Kidney (tissue), 14 donors: Measurements from ENCODE around the gene LIMA1. TPM values are rescaled to one million over a fixed set of nuclear protein-coding genes. Genes with fewer than 3 reads are reported as not detected.
A peak's percentile ranks its signal among the peaks of the same experiment; 100 is the strongest.

Experiments
- DNase-seq, 5 donors: peaks; one replicate each; pipeline ENCODE4 v3.0.0-alpha.2; 2013 to 2020
- FAIRE-seq: peaks from 2 replicates; lab custom pipeline; 2012; peaks lifted over from hg19 to GRCh38; lab: Jason Lieb, UNC
- H3K27ac ChIP-seq, 2 donors: one replicate each; pipeline ENCODE4 v1.7.0; 2013; ENCODE audit warnings: low read depth in 2 of 2, low read length in 2 of 2, inconsistent platforms in 1 of 2
- H3K27me3 ChIP-seq: one replicate; pipeline ENCODE4 v1.7.1; 2013; ENCODE audit warnings: low read length, inconsistent platforms; ENCODE audit not compliant: control insufficient read depth, insufficient read depth
- H3K36me3 ChIP-seq, 3 donors: one replicate each; pipeline versions ENCODE4 v1.7.0 to v1.7.1; 2013; ENCODE audit warnings: low read length in 3 of 3, control low read depth in 1 of 3, inconsistent platforms in 1 of 3; ENCODE audit not compliant: insufficient read depth in 3 of 3, control insufficient read depth in 2 of 3
- H3K4me1 ChIP-seq, 3 donors: one replicate each; pipeline versions ENCODE4 v1.7.0 to v1.7.1; 2013; ENCODE audit warnings: low read length in 3 of 3, inconsistent platforms in 1 of 3, low read depth in 1 of 3; ENCODE audit not compliant: control insufficient read depth in 2 of 3, insufficient read depth in 2 of 3
- H3K4me3 ChIP-seq, 3 donors: one replicate each; pipeline versions ENCODE4 v1.7.0 to v1.8.1; 2013; ENCODE audit warnings: low read length in 3 of 3, control low read depth in 1 of 3, inconsistent platforms in 1 of 3
- H3K9ac ChIP-seq, 3 donors: one replicate each; pipeline versions ENCODE4 v1.7.0 to v1.7.1; 2013; ENCODE audit warnings: low read length in 3 of 3, control low read depth in 1 of 3, inconsistent platforms in 1 of 3
- H3K9me3 ChIP-seq, 3 donors: one replicate each; pipeline versions ENCODE4 v1.7.0 to v1.7.1; 2013; ENCODE audit warnings: low read length in 3 of 3, control low read depth in 1 of 3, inconsistent platforms in 1 of 3; ENCODE audit not compliant: control insufficient read depth in 2 of 3, insufficient read depth in 1 of 3
- CTCF ChIP-seq: IDR thresholded peaks from 3 replicates; pipeline ENCODE4 v1.5.1; 2012; ENCODE audit warnings: mild to moderate bottlenecking, moderate library complexity, borderline replicate concordance; ENCODE audit not compliant: insufficient read depth; ENCODE audit errors: extremely low read depth
- intact Hi-C: fragments of 100-400 bp; cut with DNase I; formaldehyde crosslinking; loops from one replicate; pipeline ENCODE4 v1.11.1; 2022
- polyA plus RNA-seq: library from polyadenylated mRNA; stranded (reverse); fragments of 350-450 nt; fragmentation: Illumina TruSeq; extraction: RNeasy Lipid Tissue Mini Kit (QIAGEN cat#74804); gene quantifications from one replicate; pipeline ENCODE4 v1.2.3, GENCODE V29; 2014; ENCODE audit warnings: low read depth, low replicate concordance; ENCODE audit not compliant: insufficient read depth
- total RNA-seq: library from RNA; stranded (reverse); fragmentation: NEBNext Ultra II Directional; extraction: Animal tissue kit (Norgen Biotek cat#: 25700); gene quantifications from one replicate; pipeline ENCODE4 v1.2.1, GENCODE V29; 2021
- donor health status: control.
- donor health status: control.
- donor health status: control.
- donor health status: control.
- donor health status: control.
- donor health status: DM: yes; HTN: yes; CAD: no.
- donor health status: Normal renal cell carcinoma (clear cell type).

Gene LIMA1
- total and polyA plus RNA-seq, 2 donors from 2014 or later: 43.1 to 76.1 TPM

- H3K27me3 ChIP-seq: no peaks in the 10 kb centered on the region
- DNase-seq (no peak), FAIRE-seq (no peak)
- no peak overlapping the region for H3K9ac ChIP-seq
- H3K4me1 ChIP-seq: peaks cover 0 to 3% (median 2%) of the 10 kb centered on the region in 3 donors
- no peak overlapping the region for H3K4me3 ChIP-seq
- H3K27ac ChIP-seq: no peak overlapping the region
- intact Hi-C loops: no loop called here
- no peaks in the 10 kb centered on the region for H3K36me3 ChIP-seq
- TF ChIP-seq CTCF: no peak
- no peaks in the 10 kb centered on the region for H3K9me3 ChIP-seq
Observed at GRCh38 chr12:50263832-50264231, 19.5 kb downstream of the LIMA1 start.

- no peak overlapping the region for H3K9ac ChIP-seq
- intact Hi-C loops: no loop called here
- H3K27me3 ChIP-seq: no peaks in the 10 kb centered on the region
- DNase-seq (no peak), FAIRE-seq (no peak)
- no peaks in the 10 kb centered on the region for H3K36me3 ChIP-seq
- no peaks in the 10 kb centered on the region for H3K9me3 ChIP-seq
- peaks cover 0 to 9% (median 6%) of the 10 kb centered on the region in 3 donors for H3K4me1 ChIP-seq
- no peak overlapping the region for H3K4me3 ChIP-seq
- no peak overlapping the region for H3K27ac ChIP-seq
- TF ChIP-seq CTCF: no peak
Observed at GRCh38 chr12:50261654-50262053, 21.7 kb downstream of the LIMA1 start.

GRCh38 chr12:50258167-50258551 lies 25.2 kb downstream of the LIMA1 start:
- no peak for DNase-seq
- H3K4me3 ChIP-seq: no peak overlapping the region
- H3K9me3 ChIP-seq: no peaks in the 10 kb centered on the region
- H3K27ac ChIP-seq: peak overlapping the region; percentile 12 to 36
- H3K4me1 ChIP-seq: peaks cover 0 to 9% (median 6%) of the 10 kb centered on the region in 3 donors
- intact Hi-C loops: no loop called here
- no peaks in the 10 kb centered on the region for H3K27me3 ChIP-seq
- H3K9ac ChIP-seq: no peak overlapping the region
- no peak for FAIRE-seq
- no peak for TF ChIP-seq CTCF
- no peaks in the 10 kb centered on the region for H3K36me3 ChIP-seq
